ENCODE data around the gene MAGEA10.
"Not testable (repeated sequence)": the region's sequence is repeated elsewhere in the genome, so short reads cannot be mapped to it uniquely, and the experiment has no call there.

Gene MAGEA10

DNA sequence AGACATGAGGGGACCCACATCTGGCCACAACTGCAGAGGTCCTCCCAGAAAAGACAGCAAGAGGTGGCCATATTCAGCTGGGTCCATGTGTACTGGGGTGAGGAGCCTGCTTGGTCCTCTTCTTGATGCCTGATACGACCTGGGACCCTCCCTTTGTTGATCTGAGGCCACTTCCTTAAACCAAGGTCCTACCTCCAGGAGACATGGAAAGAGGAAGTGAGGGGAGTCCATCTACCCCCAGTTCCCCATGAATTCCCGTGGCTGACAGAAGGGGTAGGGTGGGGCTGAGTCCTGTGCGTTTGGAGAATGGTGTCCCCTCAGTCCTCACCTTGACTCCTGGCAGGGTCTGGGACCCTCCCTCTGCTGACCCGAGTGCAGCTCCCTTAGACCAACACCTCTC is 2.1 kb downstream of the MAGEA10 start:
- TF ChIP-seq, protein P1, sequence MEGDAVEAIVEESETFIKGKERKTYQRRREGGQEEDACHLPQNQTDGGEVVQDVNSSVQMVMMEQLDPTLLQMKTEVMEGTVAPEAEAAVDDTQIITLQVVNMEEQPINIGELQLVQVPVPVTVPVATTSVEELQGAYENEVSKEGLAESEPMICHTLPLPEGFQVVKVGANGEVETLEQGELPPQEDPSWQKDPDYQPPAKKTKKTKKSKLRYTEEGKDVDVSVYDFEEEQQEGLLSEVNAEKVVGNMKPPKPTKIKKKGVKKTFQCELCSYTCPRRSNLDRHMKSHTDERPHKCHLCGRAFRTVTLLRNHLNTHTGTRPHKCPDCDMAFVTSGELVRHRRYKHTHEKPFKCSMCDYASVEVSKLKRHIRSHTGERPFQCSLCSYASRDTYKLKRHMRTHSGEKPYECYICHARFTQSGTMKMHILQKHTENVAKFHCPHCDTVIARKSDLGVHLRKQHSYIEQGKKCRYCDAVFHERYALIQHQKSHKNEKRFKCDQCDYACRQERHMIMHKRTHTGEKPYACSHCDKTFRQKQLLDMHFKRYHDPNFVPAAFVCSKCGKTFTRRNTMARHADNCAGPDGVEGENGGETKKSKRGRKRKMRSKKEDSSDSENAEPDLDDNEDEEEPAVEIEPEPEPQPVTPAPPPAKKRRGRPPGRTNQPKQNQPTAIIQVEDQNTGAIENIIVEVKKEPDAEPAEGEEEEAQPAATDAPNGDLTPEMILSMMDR (IDR thresholded peaks at IDR 0.05; ENCODE audit: control insufficient read depth, extremely low read depth, insufficient read depth): no peak
- H3K4me3 ChIP-seq (ENCODE audit: low read depth, low read length): no peak overlapping the region
- DNase-seq (ENCODE audit: low read depth): no peak

DNA sequence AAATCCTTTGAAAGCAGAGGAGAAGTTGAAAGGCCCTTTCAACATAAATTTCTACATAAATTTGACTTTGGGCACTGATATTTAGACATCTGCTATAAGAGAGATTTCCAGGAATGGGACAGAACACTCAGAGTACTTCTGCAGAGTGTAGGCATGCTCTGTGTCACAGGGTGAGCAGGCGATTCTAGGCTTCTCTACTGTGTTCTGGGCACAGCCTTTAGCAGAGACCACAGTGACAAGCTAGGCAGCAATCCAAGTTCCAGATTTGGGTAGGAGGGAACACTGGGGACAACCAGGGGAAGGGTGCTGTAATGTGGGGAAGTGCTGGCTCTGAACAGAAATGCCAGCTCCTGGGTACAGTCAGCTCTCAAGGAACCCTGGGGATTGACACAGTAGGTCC is 6.9 kb downstream of the MAGEA10 start:
- no peak overlapping the region for H3K4me3 ChIP-seq (ENCODE audit: low read depth, low read length)
- TF ChIP-seq, protein P1 (IDR thresholded peaks at IDR 0.05; ENCODE audit: control insufficient read depth, extremely low read depth, insufficient read depth): no peak
- no peak for DNase-seq (ENCODE audit: low read depth)

DNA sequence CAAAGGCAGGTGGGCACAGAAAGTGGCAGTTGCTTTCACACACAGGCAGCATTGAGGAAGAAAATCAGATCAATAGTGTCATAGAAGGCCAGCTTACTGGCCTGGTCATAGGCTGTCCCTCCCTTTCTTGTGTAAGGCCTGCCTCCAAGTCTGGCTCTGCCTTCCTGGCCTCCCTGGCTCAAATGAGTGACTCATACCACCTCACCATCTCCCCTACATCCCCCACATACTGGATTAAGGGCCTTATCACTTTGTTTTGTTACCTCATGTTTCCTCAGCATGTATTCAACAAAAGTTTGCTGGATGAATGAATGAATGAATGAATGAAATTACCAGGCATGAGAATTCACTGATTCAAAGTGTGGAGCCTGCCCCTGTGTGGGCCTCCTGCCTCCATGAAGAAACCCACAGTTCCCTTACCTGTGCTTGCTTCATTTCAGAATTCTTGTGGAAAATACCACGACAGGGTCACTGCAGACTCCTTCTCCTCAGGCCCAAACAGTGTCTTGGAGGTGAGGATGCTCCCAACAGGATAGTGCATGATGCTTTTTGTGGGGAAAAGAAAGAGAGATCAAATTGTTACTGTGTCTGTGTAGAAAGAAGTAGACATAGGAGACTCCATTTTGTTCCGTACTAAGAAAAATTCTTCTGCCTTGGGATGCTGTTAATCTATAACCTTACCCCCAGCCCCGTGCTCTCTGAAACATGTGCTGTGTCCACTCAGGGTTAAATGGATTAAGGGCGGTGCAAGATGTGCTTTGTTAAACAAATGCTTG is 9.1 kb downstream of the MAGEA10 start:
- DNase-seq (ENCODE audit: low read depth): not testable (repeated sequence)

DNA sequence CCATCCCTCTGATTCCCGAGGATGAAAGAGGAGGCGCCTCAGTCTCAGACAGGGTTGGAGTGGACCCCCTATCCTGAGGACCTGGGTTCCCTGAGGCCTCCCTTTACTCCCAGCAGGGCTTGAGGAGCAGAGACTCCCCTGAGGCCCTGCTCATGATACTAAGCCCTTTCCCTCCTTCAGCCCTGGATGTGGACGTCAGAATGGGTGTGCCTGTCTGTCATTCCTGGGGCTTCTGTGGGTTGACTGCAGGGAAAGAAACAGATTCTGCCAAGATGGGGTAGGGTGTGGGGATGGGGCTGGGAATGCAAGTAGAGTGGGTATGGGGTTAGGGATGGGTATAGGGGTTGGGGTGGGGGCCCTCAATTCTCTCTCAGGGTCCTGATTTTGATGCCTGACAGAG is 21.1 kb downstream of the MAGEA10 start:
- H3K4me3 ChIP-seq (ENCODE audit: low read depth, low read length): no peak overlapping the region
- TF ChIP-seq, protein P1 (IDR thresholded peaks at IDR 0.05; ENCODE audit: control insufficient read depth, extremely low read depth, insufficient read depth): no peak
- DNase-seq (ENCODE audit: low read depth): no peak

More for the DNA sequence above, 9.1 kb downstream of the MAGEA10 start:
- H3K4me3 ChIP-seq (ENCODE audit: low read depth, low read length): not testable (repeated sequence)

DNA sequence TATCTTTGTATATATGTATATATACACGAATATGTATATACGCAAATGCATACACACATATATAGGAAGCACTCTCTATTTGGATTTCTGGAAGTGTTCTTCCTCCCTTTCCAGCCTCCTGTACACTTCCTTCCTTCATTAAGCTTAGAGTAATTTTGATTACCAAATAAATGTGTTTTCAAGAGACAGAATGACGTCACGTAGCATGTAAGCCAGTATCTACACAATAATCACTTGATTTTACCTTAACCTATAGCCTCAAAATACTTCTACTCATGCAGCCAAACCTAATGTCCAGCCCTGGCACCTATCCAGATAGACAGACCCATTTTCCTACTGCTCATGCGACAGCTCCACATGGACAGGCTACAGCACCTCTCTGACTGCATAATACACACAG is 29.9 kb downstream of the MAGEA10 start:
- H3K4me3 ChIP-seq (ENCODE audit: low read depth, low read length): no peak overlapping the region
- no peak for DNase-seq (ENCODE audit: low read depth)
- TF ChIP-seq, protein P1 (IDR thresholded peaks at IDR 0.05; ENCODE audit: control insufficient read depth, extremely low read depth, insufficient read depth): no peak

DNA sequence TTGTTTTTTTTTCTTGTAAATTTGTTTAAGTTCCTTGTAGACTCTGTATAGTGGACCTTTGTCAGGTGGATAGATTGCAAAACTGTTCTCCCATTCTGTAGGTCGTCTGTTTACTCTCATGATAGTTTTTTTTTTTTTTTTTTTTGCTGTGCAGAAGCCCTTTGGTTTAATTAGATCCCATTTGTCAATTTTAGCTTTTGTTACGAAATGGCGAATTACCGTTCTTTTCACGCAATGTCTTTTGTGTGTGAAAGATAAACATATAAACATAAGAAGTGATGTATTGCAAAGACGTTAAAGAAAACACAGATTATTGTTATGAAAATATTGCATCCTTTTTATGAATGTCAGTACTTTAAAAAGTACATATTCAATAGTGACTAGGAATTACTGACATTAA is 34.5 kb downstream of the MAGEA10 start:
- TF ChIP-seq, protein P1 (IDR thresholded peaks at IDR 0.05; ENCODE audit: control insufficient read depth, extremely low read depth, insufficient read depth): no peak
- no peak overlapping the region for H3K4me3 ChIP-seq (ENCODE audit: low read depth, low read length)
- DNase-seq (ENCODE audit: low read depth): no peak

DNA sequence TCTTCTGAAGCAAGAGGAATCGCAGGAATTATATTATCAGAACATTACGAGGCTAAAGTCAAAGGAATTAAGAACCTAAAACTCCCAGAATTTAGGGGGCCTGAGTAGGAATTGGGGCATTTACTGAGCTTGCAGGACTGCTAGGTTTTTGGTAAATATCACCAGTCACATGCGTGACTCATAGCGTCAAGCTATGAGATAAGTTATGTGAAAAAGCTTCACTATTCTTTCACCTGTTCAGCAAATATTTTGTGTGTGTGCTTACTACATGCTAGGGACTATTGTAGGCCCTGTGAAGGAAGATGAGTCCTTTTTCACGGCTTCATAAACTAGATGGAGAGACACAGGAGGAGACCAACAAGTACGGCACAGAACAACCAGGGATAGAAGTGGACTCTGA is 52.2 kb downstream of the MAGEA10 start:
- DNase-seq (ENCODE audit: low read depth): no peak
- TF ChIP-seq, protein P1 (IDR thresholded peaks at IDR 0.05; ENCODE audit: control insufficient read depth, extremely low read depth, insufficient read depth): no peak
- H3K4me3 ChIP-seq (ENCODE audit: low read depth, low read length): no peak overlapping the region
